ENCODE results near the gene LRRC56. TPM values are rescaled to one million over a fixed set of nuclear protein-coding genes. Genes with fewer than 3 reads are reported as not detected.

The LRRC56 gene
- polyA plus RNA-seq, 1 experiment, result 0.86 TPM

- TF ChIP-seq CTCF (IDR thresholded peaks at IDR 0.05; ENCODE audit: low read depth, low read length), result no peak
- Histone ChIP-seq H3K27ac (ENCODE audit: low read depth, low read length) (no peak overlapping the region), H3K9me3 (ENCODE audit: control insufficient read depth, insufficient read depth, low read length) (no peaks in the 10 kb centered on the region; the same call in 1 of the 2 replicates), H3K4me3 (ENCODE audit: low read depth, low read length) (no peak overlapping the region), H3K27me3 (ENCODE audit: control insufficient read depth, insufficient read depth, low read length) (peaks cover 5% of the 10 kb centered on the region)
- ChIA-PET CTCF (no interaction called here), POLR2A (no interaction called here)
- DNase-seq (ENCODE audit: low read depth, low spot score), result no peak
Measured at GRCh38 chr11:563812-564578, 26.7 kb downstream of the LRRC56 start.

GRCh38 chr11:565921-566509, 28.7 kb downstream of the LRRC56 start:
- H3K27me3 ChIP-seq (ENCODE audit: control insufficient read depth, insufficient read depth, low read length), result no peaks in the 10 kb centered on the region

GRCh38 chr11:567011-567628, 29.8 kb downstream of the LRRC56 start:
- Histone ChIP-seq H3K4me3 (ENCODE audit: low read depth, low read length) (peak overlapping the region; percentile 70), H3K9me3 (ENCODE audit: control insufficient read depth, insufficient read depth, low read length) (no peaks in the 10 kb centered on the region; the same call in 1 of the 2 replicates), H3K27me3 (ENCODE audit: control insufficient read depth, insufficient read depth, low read length) (no peaks in the 10 kb centered on the region), H3K27ac (ENCODE audit: low read depth, low read length) (no peak overlapping the region)
- no peak for TF ChIP-seq CTCF (IDR thresholded peaks at IDR 0.05; ENCODE audit: low read depth, low read length)
- ChIA-PET CTCF (no interaction called here), POLR2A (interaction anchor here (1.1 kb wide), 2 partner anchors 9 to 11 kb away, joined by 3 read pairs; no protein-coding TSS in a partner anchor)
- DNase-seq (ENCODE audit: low read depth, low spot score), result no peak

More at GRCh38 chr11:565921-566509, 28.7 kb downstream of the LRRC56 start:
- Histone ChIP-seq H3K4me3 (ENCODE audit: low read depth, low read length) (no peak overlapping the region), H3K27ac (ENCODE audit: low read depth, low read length) (no peak overlapping the region), H3K9me3 (ENCODE audit: control insufficient read depth, insufficient read depth, low read length) (no peaks in the 10 kb centered on the region; the same call in 1 of the 2 replicates)
- DNase-seq (ENCODE audit: low read depth, low spot score), result no peak
- POLR2A ChIA-PET, result no interaction called here
- CTCF ChIA-PET, result interaction anchor here (0.6 kb wide), 1 partner anchor 1003 kb away, joined by 3 read pairs; no protein-coding TSS in a partner anchor
- no peak for TF ChIP-seq CTCF (IDR thresholded peaks at IDR 0.05; ENCODE audit: low read depth, low read length)

GRCh38 chr11:567629-568292, 30.4 kb downstream of the LRRC56 start:
- no peak overlapping the region for H3K27ac ChIP-seq (ENCODE audit: low read depth, low read length)

More at GRCh38 chr11:567629-568292, 30.4 kb downstream of the LRRC56 start:
- ChIA-PET POLR2A (interaction anchor here (1.1 kb wide), 2 partner anchors 8 to 12 kb away, joined by 3 read pairs; no protein-coding TSS in a partner anchor), CTCF (no interaction called here)
- Histone ChIP-seq H3K9me3 (ENCODE audit: control insufficient read depth, insufficient read depth, low read length) (no peaks in the 10 kb centered on the region; the same call in 1 of the 2 replicates), H3K4me3 (ENCODE audit: low read depth, low read length) (peak overlapping the region; percentile 70), H3K27me3 (ENCODE audit: control insufficient read depth, insufficient read depth, low read length) (no peaks in the 10 kb centered on the region)
- no peak for TF ChIP-seq CTCF (IDR thresholded peaks at IDR 0.05; ENCODE audit: low read depth, low read length)
- DNase-seq (ENCODE audit: low read depth, low spot score), result no peak
